Panc1 (cell line): ENCODE measurements around the gene ADK. TPM values are rescaled to one million over a fixed set of nuclear protein-coding genes. Genes with fewer than 3 reads are reported as not detected.

Source experiments
- ATAC-seq: fragments of 200-7000 bp; cut with Tn5 transposase; 2 replicates; pipeline ENCODE4 v1.9.1; 2020; ENCODE audit warnings: mild to moderate bottlenecking, moderate library complexity
- BruUV-seq: library from RNA; stranded (reverse); fragments of 400-500 nt; replicated peaks from 2 replicates; lab custom pipeline; 2021; lab: Mats Ljungman, UMichigan
- CTCF ChIA-PET: fragments of 300-600 bp; sonication (Branson Sonifier 250); formaldehyde crosslinking; loops from one replicate; lab custom pipeline; 2022; ENCODE audit warnings: antibody characterized with exemption; lab: Charles Lee
- POLR2A ChIA-PET: fragments of 300-600 bp; sonication (Branson Sonifier 250); formaldehyde crosslinking; loops from one replicate; lab custom pipeline; 2022; ENCODE audit warnings: antibody characterized with exemption; lab: Charles Lee
- DNase-seq: peaks from one replicate; pipeline ENCODE4 v3.0.0-alpha.2; 2010; ENCODE audit warnings: low read depth, low spot score
- H3K27ac ChIP-seq: 2 replicates; pipeline ENCODE4 v1.5.1; 2011; ENCODE audit warnings: mild to moderate bottlenecking, low read length, inconsistent platforms
- H3K27me3 ChIP-seq: fragments of 200-500 bp; sonication (Bioruptor generic); 2 replicates; pipeline ENCODE4 v1.6.0; 2014; ENCODE audit warnings: low read length, inconsistent platforms; ENCODE audit not compliant: control insufficient read depth, insufficient read depth
- H3K36me3 ChIP-seq: fragments of 200-500 bp; sonication (Bioruptor generic); 2 replicates; pipeline ENCODE4 v1.5.1; 2014; ENCODE audit warnings: inconsistent platforms, mild to moderate bottlenecking, low read length, moderate library complexity; ENCODE audit not compliant: control insufficient read depth, insufficient read depth
- H3K4me1 ChIP-seq: 2 replicates; pipeline ENCODE4 v1.5.1; 2011; ENCODE audit warnings: inconsistent platforms, mild to moderate bottlenecking, low read length, moderate library complexity; ENCODE audit not compliant: control insufficient read depth, insufficient read depth
- H3K4me3 ChIP-seq, 2 experiments: 2 replicates each; pipeline ENCODE4 v1.5.1; 2011 to 2012; ENCODE audit warnings: low read depth in 2 of 2, low read length in 2 of 2, mild to moderate bottlenecking in 2 of 2, inconsistent platforms in 1 of 2, moderate library complexity in 1 of 2
- H3K9me3 ChIP-seq: fragments of 200-500 bp; sonication (Bioruptor generic); 2 replicates; pipeline ENCODE4 v1.5.1; 2014; ENCODE audit warnings: low read depth, mild to moderate bottlenecking, inconsistent platforms, low read length, moderate library complexity; ENCODE audit not compliant: control insufficient read depth, insufficient read depth
- POLR2AphosphoS5 ChIP-seq: IDR thresholded peaks from 2 replicates; pipeline ENCODE4 v1.6.1; 2012; ENCODE audit warnings: mild to moderate bottlenecking, low read depth, low read length, moderate library complexity
- SIN3A ChIP-seq: IDR thresholded peaks from 2 replicates; pipeline ENCODE4 v1.6.1; 2012; ENCODE audit warnings: low read depth, mild to moderate bottlenecking, low read length, moderate library complexity, borderline replicate concordance; ENCODE audit not compliant: insufficient read depth
- TCF7L2 ChIP-seq: IDR thresholded peaks from 2 replicates; pipeline ENCODE4 v1.6.1; 2011; ENCODE audit warnings: mild to moderate bottlenecking, low read depth, low read length, inconsistent platforms
- in situ Hi-C: cut with HindIII; loops from 2 replicates; pipeline ENCODE4 v1.10.0; 2016; ENCODE audit warnings: low sequenced_read_pairs, low pct_unique_long_range_greater_than_20kb
- intact Hi-C: fragments of 100-400 bp; cut with micrococcal nuclease; formaldehyde crosslinking; loops from one replicate; pipeline ENCODE4 v1.10.0; 2022; ENCODE audit not compliant: unreplicated experiment
- total RNA-seq: library from RNA; stranded (reverse); gene quantifications from one replicate; pipeline ENCODE4 v1.2.1, GENCODE V29; 2021; ENCODE audit not compliant: unreplicated experiment
- TF ChIP-seq, protein P1 (sequence below): fragments of 450-650 bp; IDR thresholded peaks from 2 replicates; pipeline ENCODE4 v1.5.1; 2017; ENCODE audit warnings: mild to moderate bottlenecking
- TF ChIP-seq, protein P2 (sequence below), 2 experiments: IDR thresholded peaks; 2 replicates each; pipeline ENCODE4 v1.6.1; 2011 to 2012; ENCODE audit warnings: low read depth in 2 of 2, control low read depth in 1 of 2, low read length in 1 of 2, mild to moderate bottlenecking in 1 of 2, moderate library complexity in 1 of 2; ENCODE audit not compliant: insufficient read depth in 1 of 2

Gene ADK
- total RNA-seq, 1 experiment from 2014 or later = 64.5 TPM

DNA sequence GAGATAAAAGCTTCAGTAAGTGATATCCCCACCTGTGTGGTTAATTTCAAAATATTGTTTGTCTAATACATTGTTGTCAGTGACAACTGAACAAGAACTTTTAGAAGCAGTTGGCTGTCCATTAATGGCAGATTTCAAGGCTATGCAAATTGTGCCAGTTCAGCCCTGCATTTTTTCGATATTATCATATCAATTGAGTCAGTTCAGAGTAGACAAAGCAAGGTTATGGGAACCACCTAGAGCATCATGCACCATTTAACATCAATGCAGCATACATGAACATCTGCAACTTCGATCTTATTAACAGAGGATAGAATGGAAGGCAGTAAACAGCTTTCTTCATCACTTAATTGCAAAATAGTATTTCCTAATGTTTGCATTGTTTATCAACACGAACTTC is 494.7 kb downstream of the ADK start:
- TF ChIP-seq TCF7L2 (no peak), SIN3A (no peak), POLR2AphosphoS5 (no peak)
- TF ChIP-seq, protein P1, sequence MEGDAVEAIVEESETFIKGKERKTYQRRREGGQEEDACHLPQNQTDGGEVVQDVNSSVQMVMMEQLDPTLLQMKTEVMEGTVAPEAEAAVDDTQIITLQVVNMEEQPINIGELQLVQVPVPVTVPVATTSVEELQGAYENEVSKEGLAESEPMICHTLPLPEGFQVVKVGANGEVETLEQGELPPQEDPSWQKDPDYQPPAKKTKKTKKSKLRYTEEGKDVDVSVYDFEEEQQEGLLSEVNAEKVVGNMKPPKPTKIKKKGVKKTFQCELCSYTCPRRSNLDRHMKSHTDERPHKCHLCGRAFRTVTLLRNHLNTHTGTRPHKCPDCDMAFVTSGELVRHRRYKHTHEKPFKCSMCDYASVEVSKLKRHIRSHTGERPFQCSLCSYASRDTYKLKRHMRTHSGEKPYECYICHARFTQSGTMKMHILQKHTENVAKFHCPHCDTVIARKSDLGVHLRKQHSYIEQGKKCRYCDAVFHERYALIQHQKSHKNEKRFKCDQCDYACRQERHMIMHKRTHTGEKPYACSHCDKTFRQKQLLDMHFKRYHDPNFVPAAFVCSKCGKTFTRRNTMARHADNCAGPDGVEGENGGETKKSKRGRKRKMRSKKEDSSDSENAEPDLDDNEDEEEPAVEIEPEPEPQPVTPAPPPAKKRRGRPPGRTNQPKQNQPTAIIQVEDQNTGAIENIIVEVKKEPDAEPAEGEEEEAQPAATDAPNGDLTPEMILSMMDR = no peak
- TF ChIP-seq, protein P2, sequence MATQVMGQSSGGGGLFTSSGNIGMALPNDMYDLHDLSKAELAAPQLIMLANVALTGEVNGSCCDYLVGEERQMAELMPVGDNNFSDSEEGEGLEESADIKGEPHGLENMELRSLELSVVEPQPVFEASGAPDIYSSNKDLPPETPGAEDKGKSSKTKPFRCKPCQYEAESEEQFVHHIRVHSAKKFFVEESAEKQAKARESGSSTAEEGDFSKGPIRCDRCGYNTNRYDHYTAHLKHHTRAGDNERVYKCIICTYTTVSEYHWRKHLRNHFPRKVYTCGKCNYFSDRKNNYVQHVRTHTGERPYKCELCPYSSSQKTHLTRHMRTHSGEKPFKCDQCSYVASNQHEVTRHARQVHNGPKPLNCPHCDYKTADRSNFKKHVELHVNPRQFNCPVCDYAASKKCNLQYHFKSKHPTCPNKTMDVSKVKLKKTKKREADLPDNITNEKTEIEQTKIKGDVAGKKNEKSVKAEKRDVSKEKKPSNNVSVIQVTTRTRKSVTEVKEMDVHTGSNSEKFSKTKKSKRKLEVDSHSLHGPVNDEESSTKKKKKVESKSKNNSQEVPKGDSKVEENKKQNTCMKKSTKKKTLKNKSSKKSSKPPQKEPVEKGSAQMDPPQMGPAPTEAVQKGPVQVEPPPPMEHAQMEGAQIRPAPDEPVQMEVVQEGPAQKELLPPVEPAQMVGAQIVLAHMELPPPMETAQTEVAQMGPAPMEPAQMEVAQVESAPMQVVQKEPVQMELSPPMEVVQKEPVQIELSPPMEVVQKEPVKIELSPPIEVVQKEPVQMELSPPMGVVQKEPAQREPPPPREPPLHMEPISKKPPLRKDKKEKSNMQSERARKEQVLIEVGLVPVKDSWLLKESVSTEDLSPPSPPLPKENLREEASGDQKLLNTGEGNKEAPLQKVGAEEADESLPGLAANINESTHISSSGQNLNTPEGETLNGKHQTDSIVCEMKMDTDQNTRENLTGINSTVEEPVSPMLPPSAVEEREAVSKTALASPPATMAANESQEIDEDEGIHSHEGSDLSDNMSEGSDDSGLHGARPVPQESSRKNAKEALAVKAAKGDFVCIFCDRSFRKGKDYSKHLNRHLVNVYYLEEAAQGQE (IDR thresholded peaks at IDR 0.05; ENCODE audit: insufficient read depth in 1 of 2, low read depth in 2 of 2, low read length in 1 of 2) = no peak
- ATAC-seq = no peak
- in situ Hi-C loops (no loop called here), intact Hi-C loops (no loop called here)
- no peak overlapping the region for H3K27ac ChIP-seq
- no peak overlapping the region for H3K4me3 ChIP-seq
- DNase-seq = no peak
- CTCF ChIA-PET = no interaction called here
- no peaks in the 10 kb centered on the region for H3K4me1 ChIP-seq
- no peaks in the 10 kb centered on the region for H3K9me3 ChIP-seq
- no TSS peak for BruUV-seq
- no peaks in the 10 kb centered on the region for H3K27me3 ChIP-seq
- POLR2A ChIA-PET = no interaction called here
- H3K36me3 ChIP-seq = no peaks in the 10 kb centered on the region

DNA sequence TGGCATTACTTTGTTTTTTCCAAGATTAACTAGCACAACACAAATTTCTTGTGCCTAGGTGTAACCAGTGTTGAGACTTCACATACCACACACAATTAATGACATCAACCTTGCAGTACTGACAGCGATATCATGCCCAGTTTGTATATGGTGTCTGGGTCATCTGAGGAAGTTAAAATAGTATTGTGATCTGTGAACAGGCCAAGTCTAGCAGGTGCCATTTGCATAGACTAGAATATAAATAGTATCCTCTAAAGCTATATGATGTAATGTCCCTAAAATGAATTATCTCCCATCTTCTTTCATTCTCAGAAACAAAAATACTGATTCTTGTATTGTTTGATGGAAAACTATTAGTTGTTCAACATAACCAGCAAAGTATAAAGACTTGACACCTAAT is 499.6 kb downstream of the ADK start:
- CTCF ChIA-PET = no interaction called here
- Histone ChIP-seq H3K36me3 (no peaks in the 10 kb centered on the region), H3K4me3 (no peak overlapping the region), H3K27ac (no peak overlapping the region), H3K27me3 (no peaks in the 10 kb centered on the region), H3K9me3 (no peaks in the 10 kb centered on the region), H3K4me1 (no peaks in the 10 kb centered on the region)
- POLR2A ChIA-PET = no interaction called here
- BruUV-seq = TSS peak; percentile 38
- in situ Hi-C loops = no loop called here
- TF ChIP-seq POLR2AphosphoS5 = no peak
- TF ChIP-seq, protein P1 = no peak
- no peak for DNase-seq
- intact Hi-C loops = no loop called here
- ATAC-seq = no peak

DNA sequence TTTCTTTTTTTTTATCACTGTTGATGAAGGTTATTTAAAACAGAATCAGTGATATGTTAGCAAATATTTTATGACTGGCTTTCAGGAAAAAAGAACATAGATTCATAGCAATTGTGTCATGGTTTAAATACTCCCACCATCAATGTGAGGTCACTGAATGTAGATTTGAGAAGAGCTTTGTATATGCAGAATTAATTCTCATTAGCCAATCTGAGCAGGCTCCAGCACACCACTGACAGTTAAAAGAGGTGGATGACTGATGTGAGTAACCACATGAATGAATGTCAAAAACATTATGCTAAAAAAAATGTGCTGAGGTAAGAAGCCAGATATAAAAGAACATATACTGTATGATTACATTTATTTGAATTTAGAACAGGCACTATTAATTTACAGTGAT is 500.5 kb downstream of the ADK start:
- no peaks in the 10 kb centered on the region for H3K27me3 ChIP-seq
- POLR2A ChIA-PET = no interaction called here
- H3K4me1 ChIP-seq = no peaks in the 10 kb centered on the region
- DNase-seq (no peak), ATAC-seq (no peak)
- in situ Hi-C loops (no loop called here), intact Hi-C loops (no loop called here)
- CTCF ChIA-PET = no interaction called here
- BruUV-seq = no TSS peak
- H3K9me3 ChIP-seq = no peaks in the 10 kb centered on the region
- no peaks in the 10 kb centered on the region for H3K36me3 ChIP-seq
- no peak overlapping the region for H3K4me3 ChIP-seq
- TF ChIP-seq SIN3A (no peak), POLR2AphosphoS5 (no peak), TCF7L2 (no peak)
- TF ChIP-seq, protein P2 (IDR thresholded peaks at IDR 0.05; ENCODE audit: insufficient read depth in 1 of 2, low read depth in 2 of 2, low read length in 1 of 2) = no peak
- TF ChIP-seq, protein P1 = no peak
- H3K27ac ChIP-seq = no peak overlapping the region
